Endothelial cell of umbilical vein (primary cell): ENCODE results near the gene RUNX2.

Experiments
- FOS ChIP-seq: IDR thresholded peaks from 2 replicates; pipeline ENCODE4 v1.6.1; 2011; ENCODE audit warnings: mild to moderate bottlenecking, low read length, moderate library complexity, borderline replicate concordance; ENCODE audit not compliant: insufficient read depth
- GATA2 ChIP-seq: IDR thresholded peaks from 2 replicates; pipeline ENCODE4 v1.7.0; 2011; ENCODE audit warnings: low read depth, mild to moderate bottlenecking, moderate library complexity, mixed read lengths, low read length; ENCODE audit not compliant: insufficient read length, insufficient read depth
- JUN ChIP-seq: IDR thresholded peaks from 2 replicates; pipeline ENCODE4 v1.6.1; 2011; ENCODE audit warnings: borderline replicate concordance, low read depth; ENCODE audit not compliant: insufficient read length, insufficient read depth
- POLR2A ChIP-seq: IDR thresholded peaks from 2 replicates; pipeline ENCODE4 v1.6.1; 2012; ENCODE audit warnings: low read depth, mild to moderate bottlenecking, control low read depth, low read length
- POLR2AphosphoS5 ChIP-seq: IDR thresholded peaks from 2 replicates; pipeline ENCODE4 v1.6.1; 2012; ENCODE audit warnings: low read depth, mild to moderate bottlenecking, control low read depth, low read length, moderate library complexity; ENCODE audit not compliant: insufficient read depth
- TF ChIP-seq, protein P1 (sequence below): IDR thresholded peaks from 2 replicates; pipeline ENCODE4 v1.6.1; 2011; ENCODE audit not compliant: insufficient read depth, insufficient read length
- TF ChIP-seq, protein P2 (sequence below), 2 donors: IDR thresholded peaks; 1 replicate in 1 of 2; 2 replicates in 1 of 2; pipeline ENCODE4 v1.5.1; 2011; ENCODE audit warnings: low read length in 2 of 2, mild to moderate bottlenecking in 2 of 2, moderate library complexity in 2 of 2, control low read depth in 1 of 2, inconsistent platforms in 1 of 2, low read depth in 1 of 2; ENCODE audit not compliant: insufficient read depth in 1 of 2; ENCODE audit errors: extremely low read depth in 1 of 2

DNA sequence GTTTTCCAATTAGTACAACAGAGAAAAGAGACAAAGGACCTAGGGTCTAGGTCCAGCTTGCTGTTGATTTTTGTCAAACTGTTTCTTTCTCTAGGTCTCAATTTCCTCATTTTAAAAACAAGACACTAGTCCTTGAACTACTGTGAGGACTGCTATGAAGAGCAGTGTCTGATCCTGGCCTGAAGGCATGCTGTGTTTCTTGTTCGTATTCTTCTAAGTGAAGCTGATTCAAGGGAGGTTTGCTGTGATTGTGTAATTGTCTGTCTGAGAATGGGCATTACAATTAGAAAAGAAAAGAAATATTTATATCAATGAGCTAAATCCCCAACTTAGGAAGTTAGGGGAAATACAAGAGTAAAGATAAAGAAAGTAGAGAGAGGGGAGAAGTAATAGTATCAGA lies 277.8 kb downstream of the RUNX2 start:
- TF ChIP-seq, protein P1, sequence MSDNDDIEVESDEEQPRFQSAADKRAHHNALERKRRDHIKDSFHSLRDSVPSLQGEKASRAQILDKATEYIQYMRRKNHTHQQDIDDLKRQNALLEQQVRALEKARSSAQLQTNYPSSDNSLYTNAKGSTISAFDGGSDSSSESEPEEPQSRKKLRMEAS, result no peak
- no peak for TF ChIP-seq POLR2A
- TF ChIP-seq, protein P2, sequence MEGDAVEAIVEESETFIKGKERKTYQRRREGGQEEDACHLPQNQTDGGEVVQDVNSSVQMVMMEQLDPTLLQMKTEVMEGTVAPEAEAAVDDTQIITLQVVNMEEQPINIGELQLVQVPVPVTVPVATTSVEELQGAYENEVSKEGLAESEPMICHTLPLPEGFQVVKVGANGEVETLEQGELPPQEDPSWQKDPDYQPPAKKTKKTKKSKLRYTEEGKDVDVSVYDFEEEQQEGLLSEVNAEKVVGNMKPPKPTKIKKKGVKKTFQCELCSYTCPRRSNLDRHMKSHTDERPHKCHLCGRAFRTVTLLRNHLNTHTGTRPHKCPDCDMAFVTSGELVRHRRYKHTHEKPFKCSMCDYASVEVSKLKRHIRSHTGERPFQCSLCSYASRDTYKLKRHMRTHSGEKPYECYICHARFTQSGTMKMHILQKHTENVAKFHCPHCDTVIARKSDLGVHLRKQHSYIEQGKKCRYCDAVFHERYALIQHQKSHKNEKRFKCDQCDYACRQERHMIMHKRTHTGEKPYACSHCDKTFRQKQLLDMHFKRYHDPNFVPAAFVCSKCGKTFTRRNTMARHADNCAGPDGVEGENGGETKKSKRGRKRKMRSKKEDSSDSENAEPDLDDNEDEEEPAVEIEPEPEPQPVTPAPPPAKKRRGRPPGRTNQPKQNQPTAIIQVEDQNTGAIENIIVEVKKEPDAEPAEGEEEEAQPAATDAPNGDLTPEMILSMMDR (IDR thresholded peaks at IDR 0.05; ENCODE audit: extremely low read depth in 1 of 2, insufficient read depth in 1 of 2, low read depth in 1 of 2, low read length in 2 of 2), result no peak
- TF ChIP-seq FOS, result no peak
- no peak for TF ChIP-seq GATA2
- TF ChIP-seq JUN, result no peak
- TF ChIP-seq POLR2AphosphoS5, result no peak
